Ishikawa (cell line): ENCODE data around the gene SENP6.

Experiments used
- EGR1 ChIP-seq: IDR thresholded peaks from 2 replicates; pipeline ENCODE4 v1.6.1; 2012
- EP300 ChIP-seq: IDR thresholded peaks from 2 replicates; pipeline ENCODE4 v1.6.1; 2012; ENCODE audit warnings: borderline replicate concordance
- FOXM1 ChIP-seq: IDR thresholded peaks from 2 replicates; pipeline ENCODE4 v1.6.1; 2012; ENCODE audit warnings: low read depth, borderline replicate concordance
- RAD21 ChIP-seq: IDR thresholded peaks from 2 replicates; pipeline ENCODE4 v1.6.1; 2012; ENCODE audit warnings: low read depth
- REST ChIP-seq: IDR thresholded peaks from 2 replicates; pipeline ENCODE4 v1.6.1; 2012; ENCODE audit warnings: low read depth, mild to moderate bottlenecking
- TAF1 ChIP-seq: IDR thresholded peaks from 2 replicates; pipeline ENCODE4 v1.6.1; 2012; ENCODE audit warnings: low read depth, mild to moderate bottlenecking
- TCF12 ChIP-seq: IDR thresholded peaks from 2 replicates; pipeline ENCODE4 v1.6.1; 2012; ENCODE audit warnings: low read depth
- TF ChIP-seq, protein P1 (sequence below): IDR thresholded peaks from 2 replicates; pipeline ENCODE4 v1.6.1; 2012

DNA sequence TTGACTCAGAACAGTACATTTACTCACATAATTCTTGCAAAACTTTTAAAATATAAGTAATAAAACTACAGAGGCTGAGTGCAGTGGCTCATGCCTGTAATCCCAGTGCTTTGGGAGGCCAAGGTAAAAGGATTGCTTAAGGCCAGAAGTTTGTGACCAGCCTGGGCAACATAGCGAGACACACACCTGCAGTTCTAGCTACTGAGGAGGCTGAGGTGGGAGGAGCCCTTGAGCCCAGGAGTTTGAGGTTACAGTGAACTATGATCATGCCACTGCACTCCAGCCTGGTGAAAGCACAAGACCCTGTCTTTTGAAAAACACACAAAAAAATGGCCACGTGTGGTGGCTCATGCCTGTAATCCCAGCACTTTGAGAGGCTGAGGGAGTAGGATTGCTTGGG lies 125.5 kb downstream of the SENP6 start:
- no peak for TF ChIP-seq RAD21
- no peak for TF ChIP-seq REST
- TF ChIP-seq TCF12, result no peak
- TF ChIP-seq FOXM1, result no peak
- TF ChIP-seq EGR1, result no peak
- TF ChIP-seq TAF1, result no peak
- TF ChIP-seq, protein P1, sequence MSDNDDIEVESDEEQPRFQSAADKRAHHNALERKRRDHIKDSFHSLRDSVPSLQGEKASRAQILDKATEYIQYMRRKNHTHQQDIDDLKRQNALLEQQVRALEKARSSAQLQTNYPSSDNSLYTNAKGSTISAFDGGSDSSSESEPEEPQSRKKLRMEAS, result no peak
- no peak for TF ChIP-seq EP300
